Activated T-helper 1 cell treated with anti-CD3 and anti-CD28 coated beads, Interleukin-12 subunit alpha, Interleukin-12 subunit beta, Interleukin-2, Interleukin-4 antibody, amounts not matched to agents 30 ng/mL and 10 ng/mL and 1 ng/mL, durations not matched to agents 14 hours and 24 hours and 36 hours (primary cell): ENCODE results near the gene C11orf71. TPM values are rescaled to one million over a fixed set of nuclear protein-coding genes. Genes with fewer than 3 reads are reported as not detected.

ENCODE experiments used
- DNase-seq: peaks from one replicate; pipeline ENCODE4 v3.0.0; 2021; ENCODE audit warnings: low spot score
- H3K27ac Mint-ChIP-seq: one replicate; pipeline ENCODE4 v1.8.0; 2021; ENCODE audit warnings: mild to moderate bottlenecking, mixed read lengths
- H3K27me3 Mint-ChIP-seq: one replicate; pipeline ENCODE4 v1.8.0; 2022; ENCODE audit warnings: mild to moderate bottlenecking, moderate library complexity, mixed read lengths; ENCODE audit not compliant: insufficient read depth
- H3K36me3 Mint-ChIP-seq: one replicate; pipeline ENCODE4 v1.8.0; 2021; ENCODE audit warnings: low read depth, mixed read lengths
- H3K4me1 Mint-ChIP-seq: one replicate; pipeline ENCODE4 v1.8.0; 2021; ENCODE audit warnings: low read depth, mixed read lengths
- H3K4me3 Mint-ChIP-seq: one replicate; pipeline ENCODE4 v1.8.0; 2021; ENCODE audit warnings: mild to moderate bottlenecking, moderate library complexity, mixed read lengths
- H3K9me3 Mint-ChIP-seq: one replicate; pipeline ENCODE4 v1.8.0; 2021; ENCODE audit warnings: mixed read lengths
- intact Hi-C: fragments of 100-400 bp; cut with micrococcal nuclease; formaldehyde crosslinking; loops from one replicate; pipeline ENCODE4 v1.15.1; 2024
- total RNA-seq: library from RNA; stranded (reverse); gene quantifications from 2 replicates; pipeline ENCODE4 v1.2.3, GENCODE V29; 2022

Gene C11orf71
- total RNA-seq, 1 donor from 2014 or later: 7.7 TPM

DNA sequence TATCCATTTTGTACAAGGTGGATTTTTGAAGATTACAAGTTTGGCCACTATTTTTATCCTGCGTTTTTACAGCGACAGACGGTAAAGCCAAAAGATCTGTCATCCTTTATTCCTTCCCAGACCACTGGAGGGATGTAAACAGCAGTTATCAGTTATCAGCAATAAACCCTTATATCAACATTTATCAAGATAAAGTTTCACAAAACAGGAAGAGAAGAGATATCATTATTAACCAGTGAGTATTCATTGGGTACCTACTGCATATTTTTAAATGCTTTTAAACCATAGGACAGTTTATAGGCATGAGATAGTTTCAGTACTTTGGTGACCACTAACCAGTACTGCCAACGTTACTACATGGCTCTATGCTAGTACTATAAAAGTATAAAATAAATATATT, 33.1 kb upstream of the C11orf71 start:
- Mint-ChIP-seq H3K27ac (no peak overlapping the region), H3K4me1 (peaks cover 12% of the 10 kb centered on the region), H3K4me3 (no peak overlapping the region), H3K36me3 (peaks cover 5% of the 10 kb centered on the region), H3K27me3 (no peaks in the 10 kb centered on the region), H3K9me3 (peaks cover 5% of the 10 kb centered on the region)
- intact Hi-C loops: loop anchor here (10.0 kb wide), 1 partner anchor 201 kb away; no protein-coding TSS in a partner anchor
- DNase-seq: no peak

DNA sequence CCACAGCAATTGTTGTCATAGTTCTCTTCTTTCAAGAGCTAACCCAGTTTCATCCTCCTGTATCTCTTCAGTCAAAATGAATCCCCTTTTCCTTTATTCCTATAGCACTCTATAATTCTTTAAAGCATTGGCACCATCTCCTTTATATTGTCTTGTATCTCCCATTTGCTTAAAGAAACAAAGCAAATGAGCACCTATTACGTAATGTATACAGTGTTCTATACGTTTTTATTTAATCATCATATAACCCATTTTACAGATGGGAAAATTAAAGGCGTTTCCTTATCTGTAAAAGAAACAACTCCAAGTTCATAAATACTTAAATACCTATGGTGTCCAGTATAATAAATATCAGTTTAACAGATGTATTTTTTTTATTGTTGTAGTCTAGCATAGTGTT, 32.6 kb upstream of the C11orf71 start:
- no peak overlapping the region for H3K4me3 Mint-ChIP-seq
- intact Hi-C loops: loop anchor here (10.0 kb wide), 1 partner anchor 202 kb away; no protein-coding TSS in a partner anchor
- no peak for DNase-seq
- peaks cover 11% of the 10 kb centered on the region for H3K4me1 Mint-ChIP-seq
- H3K27me3 Mint-ChIP-seq: no peaks in the 10 kb centered on the region
- peaks cover 5% of the 10 kb centered on the region for H3K9me3 Mint-ChIP-seq
- H3K36me3 Mint-ChIP-seq: peaks cover 5% of the 10 kb centered on the region
- H3K27ac Mint-ChIP-seq: no peak overlapping the region

DNA sequence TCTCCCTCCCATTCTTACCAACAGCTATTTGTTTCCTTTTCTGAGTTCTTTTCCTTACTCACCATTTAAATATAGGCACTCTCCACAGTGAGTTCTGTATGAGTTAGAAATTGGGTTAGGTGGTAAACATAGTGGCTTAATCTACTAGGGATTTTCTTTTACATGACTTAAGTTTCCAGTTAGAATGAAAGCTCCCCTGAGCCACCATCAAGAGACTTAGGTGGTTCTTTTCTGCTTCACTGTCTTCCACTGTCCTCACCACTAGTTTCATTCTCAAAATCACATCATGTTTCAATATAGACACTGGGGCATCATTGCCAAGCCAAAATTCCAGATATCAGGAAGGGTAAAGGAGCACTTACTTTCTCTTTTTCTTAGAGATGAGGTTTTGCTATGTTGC, 30.0 kb upstream of the C11orf71 start:
- peaks cover 5% of the 10 kb centered on the region for H3K9me3 Mint-ChIP-seq

DNA sequence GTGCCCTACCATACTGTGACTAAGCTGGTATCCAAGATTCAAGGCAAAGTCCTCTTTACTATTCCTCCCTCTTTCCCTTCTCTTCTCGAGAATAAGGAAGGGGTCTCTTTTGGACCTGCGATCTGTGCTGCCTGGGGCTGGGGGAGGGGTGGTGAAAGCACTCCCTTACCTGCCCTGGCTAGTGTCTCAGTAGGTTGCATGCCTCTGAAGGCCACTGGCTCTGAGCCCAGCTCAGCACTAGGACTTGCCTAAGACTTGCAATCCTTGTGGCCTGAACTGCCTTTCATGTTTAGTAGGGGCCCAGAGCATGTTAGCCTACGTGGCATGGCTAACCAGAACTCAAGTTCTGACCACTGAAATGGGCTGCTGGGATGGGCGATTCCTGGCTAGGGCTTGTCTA, 26.0 kb upstream of the C11orf71 start:
- Mint-ChIP-seq H3K27ac (no peak overlapping the region), H3K36me3 (peaks cover 2% of the 10 kb centered on the region), H3K4me3 (no peak overlapping the region), H3K4me1 (peaks cover 11% of the 10 kb centered on the region), H3K9me3 (peaks cover 14% of the 10 kb centered on the region), H3K27me3 (no peaks in the 10 kb centered on the region)
- intact Hi-C loops: no loop called here
- DNase-seq: no peak

More for the DNA sequence above, 30.0 kb upstream of the C11orf71 start:
- peaks cover 11% of the 10 kb centered on the region for H3K4me1 Mint-ChIP-seq
- intact Hi-C loops: loop anchor here (10.0 kb wide), 1 partner anchor 205 kb away; no protein-coding TSS in a partner anchor
- peaks cover 7% of the 10 kb centered on the region for H3K36me3 Mint-ChIP-seq
- H3K4me3 Mint-ChIP-seq: no peak overlapping the region
- H3K27ac Mint-ChIP-seq: no peak overlapping the region
- DNase-seq: no peak
- no peaks in the 10 kb centered on the region for H3K27me3 Mint-ChIP-seq

DNA sequence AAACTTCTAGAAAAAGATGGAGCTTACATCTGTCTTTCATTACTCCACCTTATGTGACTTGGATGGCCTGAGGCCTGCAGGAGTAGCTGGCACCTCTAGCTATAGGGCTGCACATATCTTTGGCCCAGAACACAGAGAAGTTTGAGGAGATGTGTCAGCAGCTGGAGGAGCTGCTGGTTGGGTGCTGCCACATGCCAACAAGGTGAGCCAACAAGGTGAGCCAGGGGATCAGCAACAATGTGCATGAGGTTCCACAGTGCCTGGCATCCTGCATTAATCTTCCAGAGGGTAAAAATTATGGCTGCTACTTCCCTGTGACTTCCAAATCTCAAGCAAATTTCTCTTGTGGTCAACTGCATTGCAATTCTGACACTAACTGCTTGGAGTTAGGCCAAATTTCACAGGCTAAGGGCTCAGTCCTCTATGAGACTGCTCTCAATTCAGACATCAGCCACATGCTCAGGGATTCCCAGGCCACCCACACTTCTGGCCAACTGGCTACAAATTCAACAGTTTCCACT, 16.2 kb upstream of the C11orf71 start:
- intact Hi-C loops: no loop called here
- Mint-ChIP-seq H3K27me3 (no peaks in the 10 kb centered on the region), H3K9me3 (no peaks in the 10 kb centered on the region), H3K4me3 (no peak overlapping the region), H3K27ac (no peak overlapping the region), H3K36me3 (peaks cover 10% of the 10 kb centered on the region), H3K4me1 (no peaks in the 10 kb centered on the region)
- no peak for DNase-seq

DNA sequence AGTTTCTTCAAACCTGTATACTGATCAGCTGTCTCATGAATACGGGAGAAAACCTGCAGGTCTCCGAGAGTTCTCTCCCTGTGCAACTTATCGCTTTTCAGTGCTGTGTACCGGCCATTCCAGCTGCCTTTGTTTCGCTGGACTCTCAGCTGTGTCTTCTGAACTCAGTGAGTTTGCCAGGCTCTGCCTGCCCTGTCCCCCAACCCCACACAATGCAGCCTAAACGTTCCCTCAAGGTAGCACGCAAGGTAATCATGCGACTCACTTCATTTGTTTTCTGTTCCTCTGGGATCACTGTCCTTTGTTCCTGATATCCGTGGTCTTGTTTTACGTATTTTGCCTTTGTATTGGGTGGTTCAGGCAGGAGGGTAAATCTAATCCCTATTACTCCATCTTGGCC, 13.6 kb upstream of the C11orf71 start:
- H3K36me3 Mint-ChIP-seq: peaks cover 16% of the 10 kb centered on the region
- no peak for DNase-seq
- H3K27me3 Mint-ChIP-seq: no peaks in the 10 kb centered on the region
- no peak overlapping the region for H3K4me3 Mint-ChIP-seq
- H3K4me1 Mint-ChIP-seq: no peaks in the 10 kb centered on the region
- no peaks in the 10 kb centered on the region for H3K9me3 Mint-ChIP-seq
- H3K27ac Mint-ChIP-seq: no peak overlapping the region
- intact Hi-C loops: no loop called here

DNA sequence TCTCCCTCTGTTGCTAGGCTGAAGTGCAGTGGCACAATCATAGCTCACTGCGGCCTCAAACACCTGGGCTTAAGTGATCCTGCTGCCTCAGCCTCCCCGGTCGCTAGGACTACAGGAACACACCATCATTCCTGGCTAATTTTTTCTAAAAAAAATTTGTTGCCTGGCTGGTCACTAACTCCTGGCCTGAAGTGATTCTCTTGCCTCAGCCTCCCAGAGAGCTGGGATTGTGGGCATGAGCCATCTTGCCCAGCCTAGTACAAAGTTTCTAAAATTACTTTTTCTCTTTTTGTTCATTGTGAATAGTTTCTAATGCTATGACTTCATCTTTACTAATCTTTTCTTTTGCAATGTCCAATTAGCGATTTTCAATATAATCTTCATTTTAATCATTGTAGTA, 12.6 kb upstream of the C11orf71 start:
- no peaks in the 10 kb centered on the region for H3K9me3 Mint-ChIP-seq

DNA sequence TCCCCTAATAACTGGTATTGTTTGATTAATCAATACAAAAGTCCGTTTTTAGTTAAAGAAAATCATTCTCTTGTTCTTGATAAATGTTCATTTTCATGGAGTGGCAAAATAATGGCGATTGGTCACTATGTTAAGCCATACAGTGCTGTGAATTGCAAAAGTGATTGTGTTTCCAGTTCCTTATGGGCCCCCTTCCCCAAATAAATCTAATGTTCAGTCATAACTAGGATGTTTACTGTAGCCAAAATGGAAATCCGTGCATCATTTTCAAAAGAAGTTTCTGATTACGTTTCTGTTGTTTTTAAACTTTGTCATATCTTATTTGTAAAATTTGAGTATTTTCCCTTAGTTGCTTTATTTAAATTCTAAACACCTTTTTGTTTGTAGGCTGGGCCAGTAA, 1.0 kb upstream of the C11orf71 start:
- Mint-ChIP-seq H3K36me3 (peaks cover 40% of the 10 kb centered on the region), H3K27ac (peak overlapping the region; percentile 98), H3K27me3 (no peaks in the 10 kb centered on the region), H3K4me1 (peaks cover 60% of the 10 kb centered on the region), H3K9me3 (no peaks in the 10 kb centered on the region), H3K4me3 (peak overlapping the region; percentile 92)
- DNase-seq: no peak
- intact Hi-C loops: loop anchor here (2.0 kb wide), 1 partner anchor 53 kb away; no protein-coding TSS in a partner anchor

More for the DNA sequence above, 12.6 kb upstream of the C11orf71 start:
- H3K4me1 Mint-ChIP-seq: no peaks in the 10 kb centered on the region
- peaks cover 16% of the 10 kb centered on the region for H3K36me3 Mint-ChIP-seq
- intact Hi-C loops: no loop called here
- H3K27ac Mint-ChIP-seq: no peak overlapping the region
- no peaks in the 10 kb centered on the region for H3K27me3 Mint-ChIP-seq
- DNase-seq: no peak
- H3K4me3 Mint-ChIP-seq: no peak overlapping the region

DNA sequence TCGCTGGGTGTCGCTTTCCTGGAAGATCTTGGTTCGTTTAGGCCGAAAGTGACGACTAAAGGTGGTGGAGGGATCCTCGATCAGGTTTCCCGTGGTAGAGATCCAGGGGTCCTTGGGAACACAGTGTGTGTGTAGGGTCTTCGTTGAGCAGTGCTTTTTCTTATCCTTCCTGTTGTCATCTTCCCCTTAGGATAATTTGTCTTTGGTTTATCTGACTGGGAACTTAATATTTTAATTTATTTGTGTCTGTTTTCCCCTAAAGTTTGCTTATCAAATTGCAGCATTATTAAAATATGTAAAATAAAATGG, 558 bp upstream of the C11orf71 start:
- H3K27ac Mint-ChIP-seq: peak overlapping the region; percentile 98
- DNase-seq: no peak
- no peaks in the 10 kb centered on the region for H3K27me3 Mint-ChIP-seq
- H3K36me3 Mint-ChIP-seq: peaks cover 37% of the 10 kb centered on the region
- peak overlapping the region; percentile 92 for H3K4me3 Mint-ChIP-seq
- H3K9me3 Mint-ChIP-seq: no peaks in the 10 kb centered on the region
- intact Hi-C loops: loop anchor here (1.0 to 2.0 kb wide), 5 partner anchors 38 to 821 kb away; partner anchors contain the start of genes REXO2 and ZW10
- H3K4me1 Mint-ChIP-seq: peaks cover 56% of the 10 kb centered on the region

DNA sequence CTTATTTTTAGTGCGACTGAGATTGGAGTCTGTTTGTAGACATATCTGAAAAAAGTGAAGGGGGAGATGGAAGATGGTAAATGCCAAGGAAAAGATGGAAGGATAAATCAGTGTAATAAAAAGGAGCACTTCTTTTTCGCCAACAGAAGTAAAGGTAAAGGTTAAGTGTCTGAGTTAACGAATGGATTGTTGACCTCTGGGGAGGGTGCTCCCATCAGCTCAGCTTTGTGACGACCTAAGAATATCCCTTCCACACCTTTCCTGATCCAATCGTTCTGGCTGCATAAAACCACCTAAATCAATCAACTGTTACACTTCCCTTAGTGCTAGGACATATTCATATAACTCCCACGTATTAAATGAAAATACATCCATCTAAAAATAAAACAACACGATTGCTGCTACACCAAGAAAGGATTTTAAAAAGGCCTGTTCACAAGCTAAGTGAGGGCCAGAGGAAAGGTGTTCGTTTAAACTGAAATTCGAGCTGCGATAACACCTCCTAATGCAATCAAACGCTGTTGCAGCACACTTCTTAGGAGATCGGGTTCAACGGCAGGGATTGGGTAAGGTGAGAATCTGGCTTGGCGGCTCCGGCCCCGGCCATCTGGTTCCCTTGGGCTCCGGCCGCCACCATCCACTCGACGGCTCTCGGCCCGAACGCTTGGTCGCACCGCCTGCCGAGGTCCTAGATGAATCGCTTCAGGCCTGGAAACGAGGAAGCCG, 658 bp downstream of the C11orf71 start:
- intact Hi-C loops: loop anchor here (1.0 to 2.0 kb wide), 5 partner anchors 40 to 823 kb away; partner anchors contain the start of genes REXO2 and ZW10
- H3K4me3 Mint-ChIP-seq: peak overlapping the region; percentile 92
- peak overlapping the region; percentile 98 for H3K27ac Mint-ChIP-seq
- no peaks in the 10 kb centered on the region for H3K9me3 Mint-ChIP-seq
- peaks cover 44% of the 10 kb centered on the region for H3K4me1 Mint-ChIP-seq
- H3K36me3 Mint-ChIP-seq: peaks cover 26% of the 10 kb centered on the region
- peaks cover 2% of the 10 kb centered on the region for H3K27me3 Mint-ChIP-seq
- no peak for DNase-seq

DNA sequence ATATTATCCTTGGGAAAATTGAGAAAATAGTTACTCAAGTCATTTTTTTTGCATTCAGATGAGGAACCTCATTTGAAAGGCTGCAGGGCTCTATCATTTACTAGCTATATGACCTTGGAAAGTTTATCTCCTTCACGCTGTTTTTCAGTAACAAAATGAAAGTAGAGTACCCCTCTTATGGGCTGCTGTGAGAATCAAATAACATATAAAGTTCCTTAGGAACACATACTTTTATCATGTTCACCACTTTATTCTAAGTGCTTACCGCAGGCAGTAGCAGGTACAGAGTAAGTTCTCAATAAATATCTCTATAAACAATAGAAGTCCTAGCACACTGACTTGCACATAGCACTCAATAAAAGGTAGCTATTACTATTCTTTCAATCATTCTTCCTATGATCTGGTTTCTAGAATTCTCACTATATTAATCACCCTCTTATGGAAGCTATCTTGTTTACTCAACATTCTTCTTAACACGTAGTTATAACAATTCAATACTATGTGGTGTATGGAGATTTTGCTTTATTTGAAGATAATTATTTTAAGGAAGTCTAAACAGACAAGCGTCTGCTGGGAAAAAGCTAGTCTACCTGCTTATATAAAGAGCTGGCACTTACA, 1.9 kb downstream of the C11orf71 start:
- Mint-ChIP-seq H3K27ac (no peak overlapping the region), H3K36me3 (peaks cover 18% of the 10 kb centered on the region), H3K27me3 (peaks cover 3% of the 10 kb centered on the region), H3K4me1 (peaks cover 34% of the 10 kb centered on the region), H3K4me3 (peak overlapping the region; percentile 92), H3K9me3 (no peaks in the 10 kb centered on the region)
- intact Hi-C loops: no loop called here
- no peak for DNase-seq

DNA sequence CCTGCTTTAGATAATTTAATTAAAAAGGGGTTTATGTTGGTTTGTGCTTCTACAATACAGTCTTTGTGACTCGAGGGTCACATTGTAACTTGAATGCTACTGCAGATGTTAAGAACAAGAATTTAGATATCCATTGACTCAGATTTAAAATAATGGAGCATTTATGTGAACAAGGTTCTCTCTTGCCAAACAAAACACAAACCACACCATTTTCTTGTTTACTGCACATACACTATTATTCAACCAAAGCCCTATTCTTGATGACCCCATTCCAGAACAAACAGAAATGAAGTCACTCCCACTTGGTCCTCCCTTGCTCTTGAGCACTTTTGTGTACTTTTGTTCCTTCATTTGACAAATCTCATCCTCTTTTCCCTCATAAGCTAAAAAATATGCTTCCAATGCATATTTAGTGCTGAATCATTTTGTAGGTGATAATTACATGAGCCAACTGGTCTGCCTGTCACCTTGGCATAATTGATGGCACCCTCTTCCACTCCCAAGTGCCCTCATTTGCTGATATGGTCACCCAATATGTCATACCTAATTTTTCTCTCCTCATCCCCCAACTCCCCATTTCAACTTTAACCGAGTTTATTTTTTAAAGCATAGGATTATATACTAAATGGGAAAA, 2.8 kb downstream of the C11orf71 start:
- DNase-seq: no peak
- intact Hi-C loops: no loop called here
- Mint-ChIP-seq H3K4me3 (no peak overlapping the region), H3K27me3 (peaks cover 3% of the 10 kb centered on the region), H3K27ac (no peak overlapping the region), H3K9me3 (no peaks in the 10 kb centered on the region), H3K36me3 (peaks cover 12% of the 10 kb centered on the region), H3K4me1 (peaks cover 26% of the 10 kb centered on the region)

DNA sequence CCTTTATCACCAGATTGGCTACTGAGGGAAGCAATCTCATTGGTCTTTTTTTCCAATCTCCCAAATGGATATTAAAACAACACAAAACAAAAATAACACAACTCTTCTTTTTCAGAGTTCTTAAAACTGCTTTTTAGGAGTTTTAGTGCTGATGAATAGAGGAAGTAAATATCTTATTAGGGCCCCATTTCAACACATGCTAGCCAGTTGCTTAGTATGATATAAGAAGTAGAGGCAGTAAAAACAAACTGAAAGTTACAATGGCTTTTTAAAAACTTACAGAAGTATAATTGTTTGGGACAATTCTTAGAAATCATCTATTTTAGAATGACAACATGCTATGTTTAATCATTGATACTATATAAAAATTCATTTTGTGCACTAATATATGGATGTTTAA, 3.4 kb downstream of the C11orf71 start:
- H3K36me3 Mint-ChIP-seq: peaks cover 10% of the 10 kb centered on the region
- no peak overlapping the region for H3K27ac Mint-ChIP-seq
- intact Hi-C loops: no loop called here
- no peaks in the 10 kb centered on the region for H3K9me3 Mint-ChIP-seq
- H3K4me3 Mint-ChIP-seq: no peak overlapping the region
- no peak for DNase-seq
- peaks cover 23% of the 10 kb centered on the region for H3K4me1 Mint-ChIP-seq
- H3K27me3 Mint-ChIP-seq: peaks cover 3% of the 10 kb centered on the region
